GM12872 (cell line): Measurements from ENCODE around the gene IPP.

Experiments
- CTCF ChIP-seq: IDR thresholded peaks from 3 replicates; pipeline ENCODE4 v1.5.1; 2011; ENCODE audit warnings: low read depth, mild to moderate bottlenecking, low read length, moderate library complexity; ENCODE audit not compliant: insufficient read depth

Gene IPP

GRCh38 chr1:45750298-45751038 lies at the start of gene IPP:
TSS of gene IPP (minus strand) at chr1:45750653. CDS start at chr1:45746411, 4,242 bp downstream.
- peak; percentile 33; the same call in 1 of the 3 replicates for TF ChIP-seq CTCF

GRCh38 chr1:45796946-45797345 lies 46.5 kb upstream of the IPP start:
- no peak for TF ChIP-seq CTCF

GRCh38 chr1:45796381-45796780 lies 45.9 kb upstream of the IPP start:
- no peak for TF ChIP-seq CTCF

- TF ChIP-seq CTCF = no peak
Observed at GRCh38 chr1:45793942-45794604, 43.6 kb upstream of the IPP start.

- TF ChIP-seq CTCF = no peak
Observed at GRCh38 chr1:45792744-45793143, 42.3 kb upstream of the IPP start.

- no peak for TF ChIP-seq CTCF
Observed at GRCh38 chr1:45789601-45790000, 39.1 kb upstream of the IPP start.

GRCh38 chr1:45787905-45788304 lies 37.5 kb upstream of the IPP start:
- TF ChIP-seq CTCF = no peak
